Upper lobe of left lung (tissue), 6 donors: ENCODE measurements around the gene CREB3L4. TPM values are rescaled to one million over a fixed set of nuclear protein-coding genes. Genes with fewer than 3 reads are reported as not detected.

ENCODE experiments used
- ATAC-seq, 2 donors: fragments of 200-7000 bp; cut with Tn5 transposase; one replicate each; pipeline ENCODE4 v1.9.1; 2022; ENCODE audit warnings: mild to moderate bottlenecking in 2 of 2, moderate library complexity in 2 of 2; ENCODE audit not compliant: low FRiP score in 2 of 2
- DNase-seq, 2 donors: peaks; one replicate each; pipeline ENCODE4 v3.0.0-alpha.2; 2019 to 2020
- H3K27ac ChIP-seq, 4 donors: fragments of 200-600 bp; sonication (generic); one replicate each; pipeline ENCODE4 v1.5.1; 2016 to 2019
- H3K27me3 ChIP-seq, 4 donors: fragments of 200-600 bp; sonication (generic); one replicate each; pipeline ENCODE4 v1.5.1; 2017 to 2019
- H3K36me3 ChIP-seq, 4 donors: fragments of 200-600 bp; sonication (generic); one replicate each; pipeline ENCODE4 v1.5.1; 2016 to 2019
- H3K4me1 ChIP-seq, 4 donors: fragments of 200-600 bp; sonication (generic); one replicate each; pipeline ENCODE4 v1.5.1; 2018 to 2019
- H3K4me3 ChIP-seq, 4 donors: fragments of 200-600 bp; sonication (generic); one replicate each; pipeline ENCODE4 v1.5.1; 2017 to 2019; ENCODE audit warnings: mild to moderate bottlenecking in 2 of 4, moderate library complexity in 1 of 4
- H3K9me3 ChIP-seq, 4 donors: fragments of 200-600 bp; sonication (generic); one replicate each; pipeline ENCODE4 v1.5.1; 2018 to 2019
- CTCF ChIP-seq, 6 experiments: fragments of 450-650 bp in 4 of 6; fragments of 200-600 bp in 2 of 6; sonication (generic) in 2 of 6; IDR thresholded peaks; one replicate each; pipeline ENCODE4 v1.5.1; 2016 to 2019; ENCODE audit warnings: antibody characterized with exemption in 6 of 6
- EP300 ChIP-seq, 4 donors: sonication (generic); formaldehyde crosslinking; IDR thresholded peaks; one replicate each; pipeline ENCODE4 v1.5.1; 2017; ENCODE audit warnings: antibody characterized with exemption in 4 of 4, control low read depth in 2 of 4
- POLR2A ChIP-seq, 4 donors: fragments of 450-650 bp; IDR thresholded peaks; one replicate each; pipeline ENCODE4 v1.5.1; 2016 to 2017; ENCODE audit warnings: antibody characterized with exemption in 4 of 4, mild to moderate bottlenecking in 2 of 4
- POLR2AphosphoS5 ChIP-seq, 2 donors: sonication (generic); formaldehyde crosslinking; IDR thresholded peaks; one replicate each; pipeline ENCODE4 v1.5.1; 2017; ENCODE audit warnings: antibody characterized with exemption in 2 of 2
- WGBS, 2 donors: methylation state at CpG; one replicate each; pipeline ENCODE4 v1.1.5; 2017 to 2018; 5-methylcytosine and 5-hydroxymethylcytosine counted together
- total RNA-seq, 6 donors: library from RNA; depleted of rRNA in 4 of 6; stranded (reverse); fragments of >200 nt in 4 of 6; gene quantifications; one replicate each; pipeline versions ENCODE4 v1.1.0 to v1.2.1, GENCODE V29; 2016 to 2021
- donor health status: DM: no; HTN: no; CAD: no; lungs with moderate emphysema.
- donor health status: DM: no; HTN: yes; CAD: no; lungs with severe emphysema.

Gene CREB3L4
- total RNA-seq, 6 donors from 2014 or later, result 4.7 to 17.4 (median 9.4) TPM

GRCh38 chr1:153933430-153933829, 34.3 kb upstream of the CREB3L4 start:
- ATAC-seq (no peak), DNase-seq (peak in 1 of 2 donors; percentile 56)
- Histone ChIP-seq H3K27ac (no peak overlapping the region), H3K4me3 (no peak overlapping the region), H3K4me1 (peaks cover 0 to 8% (median 0%) of the 10 kb centered on the region in 4 donors), H3K36me3 (peaks cover 37 to 90% (median 77%) of the 10 kb centered on the region in 4 donors), H3K9me3 (no peaks in the 10 kb centered on the region), H3K27me3 (no peaks in the 10 kb centered on the region)
- TF ChIP-seq CTCF (IDR thresholded peaks at IDR 0.05) (no peak), POLR2AphosphoS5 (IDR thresholded peaks at IDR 0.05) (no peak), EP300 (IDR thresholded peaks at IDR 0.05) (no peak), POLR2A (IDR thresholded peaks at IDR 0.05) (no peak)
- WGBS, 2 donors, result 92 to 95% methylated on average over 11 to 14 of the region's 14 CpGs

GRCh38 chr1:153933955-153934354, 33.7 kb upstream of the CREB3L4 start:
- Histone ChIP-seq H3K36me3 (peaks cover 37 to 95% (median 82%) of the 10 kb centered on the region in 4 donors), H3K4me3 (no peak overlapping the region), H3K27me3 (no peaks in the 10 kb centered on the region), H3K9me3 (no peaks in the 10 kb centered on the region), H3K27ac (no peak overlapping the region), H3K4me1 (peaks cover 0 to 2% (median 0%) of the 10 kb centered on the region in 4 donors)
- TF ChIP-seq EP300 (IDR thresholded peaks at IDR 0.05), result no peak
- TF ChIP-seq POLR2AphosphoS5 (IDR thresholded peaks at IDR 0.05), result no peak
- no peak for TF ChIP-seq CTCF (IDR thresholded peaks at IDR 0.05)
- no peak for TF ChIP-seq POLR2A (IDR thresholded peaks at IDR 0.05)
- WGBS, 2 donors, result 94 to 95% methylated on average over 10 to 11 of the region's 11 CpGs
- no peak for ATAC-seq
- DNase-seq, result no peak

- Histone ChIP-seq H3K4me1 (no peaks in the 10 kb centered on the region), H3K4me3 (no peak overlapping the region), H3K36me3 (peaks cover 37 to 99% (median 85%) of the 10 kb centered on the region in 4 donors), H3K27me3 (no peaks in the 10 kb centered on the region), H3K9me3 (no peaks in the 10 kb centered on the region), H3K27ac (no peak overlapping the region)
- ATAC-seq (no peak), DNase-seq (peak in 1 of 2 donors; percentile 54)
- TF ChIP-seq EP300 (IDR thresholded peaks at IDR 0.05), result no peak
- no peak for TF ChIP-seq CTCF (IDR thresholded peaks at IDR 0.05)
- no peak for TF ChIP-seq POLR2AphosphoS5 (IDR thresholded peaks at IDR 0.05)
- TF ChIP-seq POLR2A (IDR thresholded peaks at IDR 0.05), result no peak
- WGBS, 2 donors, result 96 to 97% methylated on average over 6 to 9 of the region's 9 CpGs
These were observed 33.0 kb upstream of the CREB3L4 start for GRCh38 chr1:153934746-153935145.

- Histone ChIP-seq H3K27ac (no peak overlapping the region), H3K36me3 (peaks cover 37 to 99% (median 90%) of the 10 kb centered on the region in 4 donors), H3K9me3 (no peaks in the 10 kb centered on the region), H3K4me1 (no peaks in the 10 kb centered on the region), H3K27me3 (no peaks in the 10 kb centered on the region), H3K4me3 (no peak overlapping the region)
- DNase-seq (peak in 1 of 2 donors; percentile 46), ATAC-seq (no peak)
- no peak for TF ChIP-seq POLR2A (IDR thresholded peaks at IDR 0.05)
- TF ChIP-seq CTCF (IDR thresholded peaks at IDR 0.05), result no peak
- TF ChIP-seq POLR2AphosphoS5 (IDR thresholded peaks at IDR 0.05), result no peak
- TF ChIP-seq EP300 (IDR thresholded peaks at IDR 0.05), result no peak
- WGBS, 2 donors, result 96% methylated on average over 6 to 12 of the region's 12 CpGs
These were observed 31.5 kb upstream of the CREB3L4 start for GRCh38 chr1:153936011-153936802.
